ENCODE data around the gene ANGPTL8.

DNA sequence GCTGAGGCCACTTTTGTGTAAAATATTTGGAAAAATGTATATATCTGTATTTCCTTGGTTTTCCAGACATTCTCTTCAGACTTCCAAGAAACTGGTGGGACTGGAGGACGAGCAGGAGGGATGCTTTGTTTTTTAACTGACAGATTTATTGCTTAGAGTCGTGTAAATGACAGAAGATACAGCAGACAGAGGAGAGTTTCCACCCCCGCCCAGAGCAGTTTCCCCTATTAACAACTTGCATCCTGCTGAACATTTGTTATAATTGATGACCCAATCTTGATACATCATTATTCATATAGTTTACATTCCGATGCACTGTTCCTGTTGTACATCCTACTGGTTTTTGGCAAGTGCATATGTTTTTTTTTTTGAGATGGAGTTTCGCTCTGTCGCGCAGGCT is 30.0 kb downstream of the ANGPTL8 start:
- TF ChIP-seq POLR2AphosphoS5 (IDR thresholded peaks at IDR 0.05; ENCODE audit: low read depth, low read length) (no peak), CTCF (IDR thresholded peaks at IDR 0.05) (no peak)

Data from Panc1 (cell line).